Measurements from ENCODE around the gene LCORL. TPM values are rescaled to one million over a fixed set of nuclear protein-coding genes. Genes with fewer than 3 reads are reported as not detected.

The LCORL gene
- polyA plus RNA-seq, 3 donors: 27.4 to 28.9 (median 28.4) TPM

DNA sequence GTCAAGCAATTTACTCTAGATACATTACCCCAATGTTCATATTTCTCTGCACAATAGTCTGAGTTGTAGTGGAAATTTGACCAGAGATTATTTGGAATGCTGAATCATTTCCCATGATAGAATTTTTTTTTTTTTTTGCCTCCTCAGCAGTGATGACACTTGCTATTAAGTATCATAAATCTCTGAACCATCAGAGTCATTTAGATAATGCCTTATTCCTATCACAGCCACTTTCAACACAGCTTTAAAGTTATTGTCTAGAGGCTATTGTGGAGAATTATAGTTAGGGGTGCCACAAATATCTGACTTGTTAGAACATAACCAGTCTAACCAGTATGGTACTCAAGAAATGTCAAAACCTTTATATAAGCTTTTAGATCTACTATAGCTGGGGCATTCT, 79.8 kb downstream of the LCORL start:
- no peak for DNase-seq (ENCODE audit: low read depth in 3 of 3, low spot score in 2 of 3)

DNA sequence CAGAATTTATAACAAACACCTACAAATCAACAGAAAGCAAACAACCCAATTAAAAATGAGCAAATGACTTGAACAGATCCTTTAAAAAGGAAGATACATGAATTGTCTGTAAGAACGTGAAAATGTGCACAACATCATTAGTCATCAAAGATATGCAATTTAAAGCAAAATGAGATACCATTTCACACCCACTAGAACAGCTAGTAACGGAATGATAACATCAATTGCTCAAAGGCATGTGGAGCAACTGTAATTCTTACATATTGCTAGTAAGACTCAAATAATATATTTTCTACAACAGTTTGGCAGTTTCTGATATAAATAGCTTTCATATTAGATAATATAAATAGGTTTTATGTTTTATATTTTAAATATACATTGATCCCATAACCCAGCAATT, 82.5 kb downstream of the LCORL start:
- no peak for DNase-seq (ENCODE audit: low read depth in 3 of 3, low spot score in 2 of 3)

DNA sequence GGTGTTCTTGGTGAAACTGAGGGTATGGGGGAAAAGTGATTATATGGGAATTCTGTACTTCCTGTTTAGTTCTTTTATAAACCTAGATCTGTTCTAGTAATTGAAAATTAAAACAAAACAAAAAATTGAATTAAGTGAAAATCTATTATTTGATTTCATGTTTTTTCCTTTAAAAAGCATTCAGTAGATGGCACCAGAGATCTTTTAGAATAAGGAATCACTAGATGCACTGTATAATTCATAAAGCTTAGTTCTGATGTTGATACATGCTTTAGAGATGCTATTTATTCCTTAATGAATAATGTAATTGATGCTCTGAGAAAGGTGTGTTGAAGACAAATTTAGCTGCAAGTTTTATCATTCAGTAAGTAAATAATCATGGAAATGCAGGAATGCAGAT, 87.3 kb downstream of the LCORL start:
- no peak for DNase-seq (ENCODE audit: low read depth in 3 of 3, low spot score in 2 of 3)

DNA sequence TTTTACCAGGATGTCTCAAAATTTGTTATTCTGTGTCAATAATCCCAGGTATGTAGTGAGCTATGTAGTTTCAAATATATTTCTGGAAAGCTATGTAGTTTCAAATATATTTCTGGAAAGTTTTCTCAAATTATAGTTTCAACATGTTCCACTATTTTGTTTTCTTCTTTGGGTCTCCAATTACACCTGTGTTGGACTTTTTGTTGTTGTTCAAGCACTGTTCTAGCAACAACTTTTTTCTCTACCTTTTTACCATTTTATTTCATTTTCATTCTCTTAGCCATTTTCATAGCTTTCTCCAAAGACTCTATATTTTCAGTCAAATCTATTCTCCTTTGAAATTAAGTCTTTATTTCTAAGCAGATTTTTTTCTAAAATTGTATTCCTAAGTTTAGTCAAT, 88.4 kb downstream of the LCORL start:
- DNase-seq (ENCODE audit: low read depth in 3 of 3, low spot score in 2 of 3): no peak

DNA sequence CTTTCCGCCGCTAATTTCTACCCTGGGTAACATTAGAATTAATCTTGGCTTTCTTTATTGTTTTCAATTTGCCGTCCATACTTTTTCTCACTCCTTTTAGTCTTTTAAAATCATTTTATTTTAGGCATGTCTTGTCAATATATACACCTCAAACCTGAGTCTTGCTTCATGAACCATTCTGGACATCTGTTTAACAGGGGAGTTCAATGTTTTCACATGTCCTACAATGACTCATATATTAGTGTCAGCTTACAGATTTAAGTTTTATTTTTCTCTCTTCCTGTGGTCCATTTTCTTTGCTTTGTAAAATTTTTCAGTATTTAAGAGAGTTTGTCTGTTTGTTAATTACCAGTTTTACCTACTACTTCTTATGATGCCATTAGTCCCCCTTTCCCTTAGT, 89.5 kb downstream of the LCORL start:
- no peak for DNase-seq (ENCODE audit: low read depth in 3 of 3, low spot score in 2 of 3)

DNA sequence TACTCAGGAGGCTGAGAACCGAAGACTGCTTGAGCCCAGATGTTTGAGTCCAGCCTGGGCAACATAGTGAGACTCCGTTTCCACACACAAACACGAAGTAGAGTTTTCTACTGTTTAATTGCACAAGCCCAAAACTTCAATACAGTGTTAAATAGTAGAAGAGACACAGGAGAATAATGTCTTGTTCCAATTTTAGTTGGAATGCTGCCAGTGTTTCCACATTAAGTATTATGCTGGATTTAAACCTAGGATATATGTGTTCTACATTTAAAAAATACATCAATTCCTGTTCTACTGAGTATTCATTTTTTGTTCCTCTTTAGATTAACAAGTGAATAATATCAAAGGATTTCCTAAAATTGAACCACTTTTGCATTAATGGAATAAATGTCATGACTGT, 91.3 kb downstream of the LCORL start:
- no peak for DNase-seq (ENCODE audit: low read depth in 3 of 3, low spot score in 2 of 3)

DNA sequence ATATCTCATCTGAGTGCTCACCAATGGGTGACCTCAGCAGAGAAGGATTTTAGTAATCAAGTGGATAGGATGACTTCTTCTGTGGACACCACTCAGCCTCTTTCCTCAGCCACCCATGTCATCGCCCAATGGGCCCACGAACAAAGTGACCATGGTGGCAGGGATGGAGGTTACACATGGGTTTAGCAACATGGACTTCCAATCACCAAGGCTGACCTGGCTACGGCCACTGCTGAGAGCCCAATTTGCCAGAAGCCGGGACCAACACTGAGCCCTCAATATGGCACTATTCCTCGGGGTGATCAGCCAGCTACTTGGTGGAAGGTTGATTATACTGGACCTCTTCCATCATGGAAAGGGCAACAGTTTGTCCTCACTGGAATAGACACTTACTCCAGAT, 97.4 kb downstream of the LCORL start:
- no peak for DNase-seq (ENCODE audit: low read depth in 3 of 3, low spot score in 2 of 3)

DNA sequence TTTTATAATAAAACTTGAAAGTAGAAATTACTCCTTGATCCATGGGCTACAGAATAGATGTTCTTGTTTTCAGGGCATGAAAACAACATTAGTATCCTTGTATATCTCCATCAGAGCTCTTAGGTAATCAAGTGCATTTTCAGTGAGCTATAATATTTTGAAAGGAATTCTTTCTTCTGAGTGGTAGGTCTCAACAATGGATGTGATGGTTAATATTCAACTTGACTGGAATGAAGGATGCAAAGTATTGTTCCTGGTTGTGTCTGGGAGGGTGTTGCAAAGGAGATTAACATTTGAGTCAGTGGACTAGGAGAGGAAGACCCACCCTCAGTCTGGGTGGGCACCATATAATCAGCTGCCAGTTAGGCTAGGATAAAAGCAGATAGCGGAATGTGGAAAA, 100.1 kb downstream of the LCORL start:
- no peak for DNase-seq (ENCODE audit: low read depth in 3 of 3, low spot score in 2 of 3)

DNA sequence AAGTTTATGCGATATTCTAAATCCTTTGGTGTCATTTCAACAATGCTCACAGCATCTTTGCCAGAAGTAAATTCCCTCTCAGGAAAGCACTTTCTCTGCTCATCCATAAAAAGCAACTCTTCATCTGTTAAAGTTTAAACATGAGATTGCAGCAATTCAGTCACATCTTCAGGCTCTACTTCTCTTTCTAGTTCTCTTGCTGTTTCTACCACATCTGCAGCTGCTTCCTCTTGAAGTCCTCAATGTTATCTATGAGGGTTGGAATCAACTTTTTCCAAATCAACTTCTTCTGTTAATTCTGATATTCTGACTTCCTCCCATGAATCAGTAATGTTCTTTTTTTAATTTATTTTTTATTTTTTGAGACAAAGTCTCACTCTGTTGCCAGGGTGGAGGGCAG, 100.9 kb downstream of the LCORL start:
- no peak for DNase-seq (ENCODE audit: low read depth in 3 of 3, low spot score in 2 of 3)

DNA sequence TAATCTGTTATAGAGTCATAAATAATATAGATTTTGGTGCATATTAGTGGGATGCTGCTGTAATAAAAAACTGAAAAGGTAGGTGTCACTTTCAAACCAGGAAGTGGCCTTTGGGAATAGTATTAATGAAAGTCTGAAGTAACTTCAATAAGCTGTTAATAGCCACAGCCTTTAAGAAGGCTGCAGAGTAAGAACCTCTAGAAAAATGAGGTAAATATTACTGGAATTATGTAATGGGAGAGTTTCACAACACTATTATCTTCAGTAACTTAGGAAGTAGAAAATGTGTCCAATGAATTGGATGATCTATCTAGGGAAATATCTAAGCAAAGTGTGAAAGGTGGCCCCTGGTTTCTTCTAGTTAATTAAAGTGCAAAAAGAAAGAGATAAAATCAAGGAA, 106.1 kb downstream of the LCORL start:
- DNase-seq (ENCODE audit: low read depth in 3 of 3, low spot score in 2 of 3): no peak

DNA sequence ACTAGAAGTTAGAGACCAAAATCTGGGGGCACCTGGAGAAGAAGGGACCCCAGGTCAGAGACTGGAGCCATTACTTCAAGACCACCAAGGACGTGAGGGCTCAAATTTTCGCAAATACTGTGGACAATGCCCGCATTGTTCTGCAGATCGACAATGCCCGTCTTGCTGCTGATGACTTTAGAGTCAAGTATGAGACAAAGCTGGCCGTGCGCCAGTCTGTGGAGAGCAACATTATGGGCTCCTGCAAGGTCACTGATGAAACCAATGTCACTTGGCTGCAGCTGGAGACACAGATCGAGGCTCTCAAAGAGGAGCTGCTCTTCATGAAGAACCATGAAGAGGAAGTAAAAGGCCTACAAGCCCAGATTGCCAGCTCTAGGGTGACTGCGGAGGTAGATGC, 109.5 kb downstream of the LCORL start:
- no peak for DNase-seq (ENCODE audit: low read depth in 3 of 3, low spot score in 2 of 3)

DNA sequence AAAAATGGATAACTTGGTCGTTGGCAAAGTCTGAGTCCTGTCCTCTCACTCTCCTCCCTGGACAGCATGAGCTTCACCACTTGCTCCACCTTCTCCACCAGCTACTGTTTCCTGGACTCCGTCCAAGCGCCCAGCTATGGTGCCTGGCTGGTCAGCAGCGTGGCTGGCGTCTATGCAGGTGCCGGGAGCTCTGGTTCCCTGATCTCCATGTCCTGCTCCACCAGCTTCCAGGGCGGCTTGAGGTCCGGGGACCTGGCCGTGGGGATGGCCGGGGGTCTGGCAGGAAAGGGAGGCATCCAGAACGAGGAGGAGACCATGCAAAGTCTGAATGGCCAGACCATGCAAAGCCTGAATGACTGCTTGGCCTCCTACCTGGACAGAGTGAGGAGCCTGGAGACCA, 109.9 kb downstream of the LCORL start:
- no peak for DNase-seq (ENCODE audit: low read depth in 3 of 3, low spot score in 2 of 3)

DNA sequence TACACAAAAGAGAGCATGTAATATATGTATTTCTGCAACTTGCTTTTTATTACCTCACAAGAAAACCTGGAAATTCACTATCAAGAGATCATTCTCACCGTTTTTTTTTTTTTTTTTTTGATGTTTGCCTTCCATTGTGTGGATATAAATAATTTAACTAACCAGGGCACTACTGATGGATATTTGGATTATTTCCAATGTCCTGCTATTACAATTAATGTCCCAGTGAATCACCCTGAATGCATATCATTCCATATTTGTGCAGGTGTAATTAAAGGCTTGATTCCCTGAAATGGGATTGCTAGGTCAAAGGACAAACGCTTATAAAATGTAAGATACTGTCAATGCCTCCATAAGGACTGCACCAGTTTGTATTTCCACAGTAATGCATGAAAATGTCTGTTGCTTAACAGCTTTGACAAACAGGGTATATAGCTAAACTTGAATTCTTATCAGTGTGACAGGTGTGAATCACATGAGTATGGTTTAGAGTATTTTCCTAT, 123.0 kb downstream of the LCORL start:
- no peak for DNase-seq (ENCODE audit: low read depth in 3 of 3, low spot score in 2 of 3)

DNA sequence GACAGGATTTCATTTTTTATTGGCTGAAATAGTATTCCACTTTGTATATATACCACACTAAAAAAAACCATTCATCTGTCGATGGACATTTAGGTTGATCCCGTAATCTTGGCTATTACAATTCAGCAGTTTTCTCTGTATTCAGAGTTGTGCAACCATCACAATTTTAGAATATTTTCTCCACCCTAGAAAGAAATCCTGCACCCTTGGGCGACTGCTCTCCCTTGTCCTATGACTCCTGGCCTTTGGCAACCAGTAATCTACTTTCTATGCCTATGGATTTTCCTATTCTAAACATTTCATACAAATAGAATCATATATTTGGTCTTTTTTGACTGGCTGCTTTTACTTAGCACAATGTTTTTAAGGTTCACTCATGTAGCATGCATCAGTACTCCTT, 126.1 kb downstream of the LCORL start:
- no peak for DNase-seq (ENCODE audit: low read depth in 3 of 3, low spot score in 2 of 3)

DNA sequence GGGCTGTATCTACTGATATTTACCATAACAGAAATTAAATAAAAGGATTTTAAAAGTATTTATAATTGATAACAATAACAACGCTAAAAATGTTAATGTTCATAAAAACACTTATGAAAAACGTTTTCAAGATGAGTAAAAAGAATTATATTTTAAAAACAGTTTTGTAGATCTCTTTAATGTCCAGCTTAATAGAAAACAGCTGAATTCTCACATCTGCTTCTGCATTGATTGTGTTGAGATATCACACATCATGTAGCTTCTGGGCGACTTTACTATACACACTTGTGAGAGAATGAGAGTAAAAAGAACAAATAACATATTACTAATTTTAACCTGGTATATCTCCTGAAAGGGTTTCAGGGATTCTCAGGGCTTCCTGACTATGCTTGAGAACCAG, 127.1 kb downstream of the LCORL start:
- no peak for DNase-seq (ENCODE audit: low read depth in 3 of 3, low spot score in 2 of 3)

DNA sequence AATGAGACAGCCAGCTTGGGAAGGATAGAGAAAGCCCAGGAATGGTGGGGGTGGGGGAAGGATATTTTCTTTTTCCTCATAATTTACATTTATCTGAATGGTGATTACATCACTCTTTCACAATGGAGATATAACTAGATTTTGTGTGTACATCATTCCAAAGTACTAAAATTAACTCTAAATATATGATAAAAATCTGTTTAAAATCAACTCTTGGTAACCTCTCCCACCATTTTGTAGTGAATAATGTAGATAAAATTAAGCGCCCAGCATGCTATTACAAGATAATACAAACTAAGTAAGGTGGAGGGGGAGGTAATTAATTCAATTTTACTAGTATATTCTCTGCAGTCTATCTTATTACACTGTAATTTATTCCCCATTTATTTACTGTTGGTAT, 131.9 kb downstream of the LCORL start:
- DNase-seq (ENCODE audit: low read depth in 3 of 3, low spot score in 2 of 3): no peak

DNA sequence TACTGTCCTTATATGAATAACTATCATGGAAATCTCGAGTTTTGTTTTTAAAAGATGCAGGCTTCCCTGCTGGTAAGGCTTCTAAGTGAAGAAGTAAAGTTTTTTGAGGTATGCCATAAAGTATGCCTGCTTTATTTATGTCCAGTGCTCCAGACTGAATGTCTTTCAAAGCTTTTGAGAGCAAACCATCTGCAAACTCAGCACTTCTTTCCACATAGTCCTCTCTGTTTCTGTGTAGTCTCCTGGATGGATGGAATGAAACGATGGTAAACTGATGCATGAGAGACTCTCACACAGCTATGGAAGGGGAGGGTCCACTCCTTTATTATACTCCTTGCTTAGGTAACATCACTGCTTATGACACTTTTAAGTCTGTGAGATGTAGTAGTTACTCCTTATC, 137.0 kb downstream of the LCORL start:
- no peak for DNase-seq (ENCODE audit: low read depth in 3 of 3, low spot score in 2 of 3)

DNA sequence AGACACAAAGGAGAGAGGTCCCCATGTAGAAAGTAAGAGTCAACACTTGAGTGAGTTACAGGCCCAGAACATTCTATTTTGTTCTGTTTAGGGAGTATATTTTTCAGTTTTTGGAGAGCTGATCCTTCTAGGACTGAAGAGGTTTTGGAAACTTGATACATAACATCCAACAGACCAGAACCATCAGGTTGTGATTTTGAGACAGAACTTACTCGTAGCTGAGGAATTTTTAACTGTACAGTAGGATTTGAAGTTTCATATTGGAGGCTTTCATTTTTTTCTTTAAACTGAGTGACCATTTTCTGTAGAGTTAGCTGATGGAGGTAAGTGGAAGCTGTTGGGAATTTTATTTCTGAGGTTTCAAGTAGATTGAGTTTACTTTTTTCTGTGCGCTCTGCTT, 137.5 kb downstream of the LCORL start:
- DNase-seq (ENCODE audit: low read depth in 3 of 3, low spot score in 2 of 3): no peak

DNA sequence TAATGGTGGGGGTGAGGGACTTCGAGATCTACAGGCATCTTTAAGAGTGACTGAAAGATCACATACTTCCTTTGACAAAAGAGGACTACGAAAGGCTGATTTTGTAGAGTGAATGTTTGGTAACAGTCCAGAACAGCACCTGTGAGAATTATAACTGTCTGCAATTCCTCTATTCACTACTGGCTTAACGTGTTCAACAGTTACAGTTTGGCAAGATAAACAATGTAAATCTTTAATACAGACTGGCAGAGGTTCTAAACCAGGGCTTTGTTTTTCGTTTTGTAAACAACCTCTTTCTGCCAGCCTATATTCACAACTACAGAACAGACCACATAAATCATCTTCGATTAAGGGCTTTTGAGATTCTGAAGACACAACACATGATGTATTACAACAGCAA, 143.9 kb downstream of the LCORL start:
- no peak for DNase-seq (ENCODE audit: low read depth in 3 of 3, low spot score in 2 of 3)

DNA sequence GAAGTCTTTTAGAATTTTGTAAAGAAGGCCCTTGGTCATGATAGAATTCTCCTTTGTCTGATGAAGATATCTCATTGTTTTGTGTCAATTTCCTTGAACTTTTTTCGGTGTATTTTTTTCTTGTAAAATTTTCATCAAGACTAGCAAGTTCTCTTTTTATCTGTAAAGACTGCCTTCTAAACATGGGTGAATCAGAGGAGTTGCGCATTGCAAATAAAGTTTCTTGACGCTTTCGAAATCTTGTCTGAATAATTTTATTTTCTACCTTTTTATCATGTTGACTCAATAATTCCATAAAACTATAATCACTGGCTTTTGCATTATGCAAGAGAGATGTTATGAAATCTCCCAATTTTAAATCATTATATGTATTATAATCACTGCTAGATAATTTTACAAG, 144.6 kb downstream of the LCORL start:
- no peak for DNase-seq (ENCODE audit: low read depth in 3 of 3, low spot score in 2 of 3)

DNA sequence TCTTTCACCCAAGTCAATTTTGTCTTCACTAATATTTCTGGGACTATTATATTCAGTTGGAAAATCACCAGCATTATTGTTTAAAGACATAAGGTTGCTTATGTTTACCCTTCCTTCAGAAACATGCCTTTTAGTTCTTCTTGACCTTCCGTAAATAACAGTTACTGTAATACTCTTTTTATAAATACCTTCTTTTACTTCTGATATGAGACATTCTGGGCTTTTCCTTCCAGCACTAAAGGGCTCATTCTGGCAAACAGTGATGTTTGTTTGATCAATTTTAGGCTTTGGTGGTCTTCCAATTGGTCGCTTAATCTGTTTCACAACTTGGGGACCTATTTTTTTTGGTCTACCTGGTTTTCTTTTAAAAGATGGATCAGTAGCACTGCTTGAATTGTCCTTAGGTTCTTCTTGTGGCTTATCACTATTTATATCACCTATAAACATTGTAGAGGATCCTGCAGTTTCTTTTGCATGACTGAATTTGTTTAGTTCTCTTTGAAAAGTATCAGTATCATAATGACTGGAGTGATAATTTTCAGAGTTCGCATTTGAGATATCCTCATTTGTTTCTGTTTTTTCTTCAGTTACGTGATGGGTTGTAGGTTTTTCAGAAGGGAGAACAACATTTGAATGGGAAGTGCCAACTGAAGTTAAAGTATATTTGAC, 146.0 kb downstream of the LCORL start:
- DNase-seq (ENCODE audit: low read depth in 3 of 3, low spot score in 2 of 3): no peak

DNA sequence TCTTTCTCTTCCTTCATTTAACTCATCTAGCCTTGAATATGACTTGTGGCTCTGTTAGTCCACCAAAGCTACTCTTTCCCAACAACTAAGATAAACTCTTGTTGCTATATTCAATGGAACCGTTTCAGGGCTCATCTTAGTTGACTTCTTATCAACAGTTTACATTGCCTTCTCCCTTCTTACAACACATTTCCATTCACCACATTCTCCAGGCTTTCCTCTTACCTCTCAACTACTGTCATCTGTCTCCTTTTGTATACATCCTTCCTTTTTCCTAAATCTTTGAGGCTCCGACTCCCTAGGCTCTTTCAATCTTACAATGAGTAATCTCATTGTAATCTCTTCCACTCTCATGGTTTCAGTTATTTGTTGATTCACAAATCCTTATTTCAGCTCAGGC, 152.2 kb downstream of the LCORL start:
- DNase-seq (ENCODE audit: low read depth in 3 of 3, low spot score in 2 of 3): no peak

DNA sequence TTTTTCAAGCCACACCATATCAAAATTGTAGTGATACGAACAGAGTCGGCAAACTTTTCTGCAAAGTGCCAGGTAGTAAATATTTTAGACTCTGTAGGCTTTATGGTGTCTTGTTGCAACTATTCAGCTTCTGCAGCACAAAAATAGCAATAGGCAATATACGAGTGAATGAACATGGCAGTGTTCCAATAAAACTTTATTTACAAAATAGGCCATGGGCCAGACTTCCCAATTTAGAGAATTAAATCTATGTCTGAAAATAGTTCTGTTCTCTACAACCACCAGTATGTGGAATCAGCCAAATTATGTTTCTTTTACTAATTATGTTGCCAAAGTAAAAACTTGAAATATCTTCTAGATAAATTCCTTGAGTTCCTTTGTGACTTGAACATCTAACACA, 154.3 kb downstream of the LCORL start:
- no peak for DNase-seq (ENCODE audit: low read depth in 3 of 3, low spot score in 2 of 3)
